NCI-H524 treated with DMSO at 0.1 percent for 48 hours (cell line): ENCODE data around the gene H2AZ1.
"Not testable (repeated sequence)": the region's sequence is repeated elsewhere in the genome, so short reads cannot be mapped to it uniquely, and the experiment has no call there.

ENCODE experiments used
- DNase-seq: peaks from one replicate; lab custom pipeline; 2025; lab: John Stamatoyannopoulos, UW

The H2AZ1 gene

GRCh38 chr4:99949999-99950912 is at the start of gene H2AZ1:
Gene H2AZ1 (minus strand): TSS chr4:99950275. CDS start chr4:99950170, 105 bp downstream.
- peak; percentile 65 for DNase-seq

- DNase-seq, result no peak
These were observed 48.2 kb upstream of the H2AZ1 start for GRCh38 chr4:99998062-99998867.

GRCh38 chr4:99991741-99992140 is 41.7 kb upstream of the H2AZ1 start:
- DNase-seq, result no peak

- DNase-seq, result no peak
These were observed 37.6 kb upstream of the H2AZ1 start for GRCh38 chr4:99987681-99988080.

- DNase-seq, result no peak
These were observed 36.7 kb upstream of the H2AZ1 start for GRCh38 chr4:99986792-99987191.

GRCh38 chr4:99983289-99983943 is 33.3 kb upstream of the H2AZ1 start:
- DNase-seq, result no peak

GRCh38 chr4:99979872-99980271 is 29.8 kb upstream of the H2AZ1 start:
- no peak for DNase-seq

- no peak for DNase-seq
These were observed 21.5 kb upstream of the H2AZ1 start for GRCh38 chr4:99971453-99972111.

GRCh38 chr4:99968330-99968729 is 18.3 kb upstream of the H2AZ1 start:
- DNase-seq, result no peak

- DNase-seq, result no peak
These were observed 16.6 kb upstream of the H2AZ1 start for GRCh38 chr4:99966692-99967091.

GRCh38 chr4:99965674-99966350 is 15.7 kb upstream of the H2AZ1 start:
- DNase-seq, result no peak

- DNase-seq, result no peak
These were observed 15.1 kb upstream of the H2AZ1 start for GRCh38 chr4:99965173-99965572.

- DNase-seq, result no peak
These were observed 11.6 kb upstream of the H2AZ1 start for GRCh38 chr4:99961711-99962110.

- DNase-seq, result no peak
These were observed 10.6 kb upstream of the H2AZ1 start for GRCh38 chr4:99960648-99961047.

GRCh38 chr4:99958207-99958606 is 8.1 kb upstream of the H2AZ1 start:
- not testable (repeated sequence) for DNase-seq

GRCh38 chr4:99950913-99951254 is 809 bp upstream of the H2AZ1 start:
- DNase-seq, result no peak

- DNase-seq, result peak; percentile 63
These were observed 759 bp downstream of the H2AZ1 start for GRCh38 chr4:99949034-99949998.

- no peak for DNase-seq
These were observed 2.5 kb downstream of the H2AZ1 start for GRCh38 chr4:99947608-99948007.

GRCh38 chr4:99947190-99947578 is 2.9 kb downstream of the H2AZ1 start:
- no peak for DNase-seq
